Progenitor cell of endocrine pancreas (in vitro differentiated cells): ENCODE data around the gene ZNF574. TPM values are rescaled to one million over a fixed set of nuclear protein-coding genes. Genes with fewer than 3 reads are reported as not detected.
"Not testable (repeated sequence)": the region's sequence is repeated elsewhere in the genome, so short reads cannot be mapped to it uniquely, and the experiment has no call there.

ENCODE experiments used
- DNase-seq: peaks from one replicate; pipeline ENCODE4 v3.0.0; 2021; ENCODE audit warnings: low spot score; ENCODE audit not compliant: unreplicated experiment
- H3K27ac Mint-ChIP-seq: 2 replicates; pipeline ENCODE4 v1.8.0; 2021; ENCODE audit warnings: mild to moderate bottlenecking, moderate library complexity, mixed read lengths
- H3K27me3 Mint-ChIP-seq: 2 replicates; pipeline ENCODE4 v1.8.0; 2021; ENCODE audit warnings: mixed read lengths
- H3K36me3 Mint-ChIP-seq: 2 replicates; pipeline ENCODE4 v1.8.0; 2022; ENCODE audit warnings: mixed read lengths; ENCODE audit not compliant: insufficient read depth
- H3K4me1 Mint-ChIP-seq: 2 replicates; pipeline ENCODE4 v1.8.0; 2021; ENCODE audit warnings: low read depth, mixed read lengths
- H3K4me3 Mint-ChIP-seq: 2 replicates; pipeline ENCODE4 v1.8.0; 2021; ENCODE audit warnings: low read depth, mild to moderate bottlenecking, moderate library complexity, mixed read lengths
- H3K9me3 Mint-ChIP-seq: 2 replicates; pipeline ENCODE4 v1.8.0; 2021; ENCODE audit warnings: low read depth, mixed read lengths
- CTCF ChIP-seq: fragments of 200-600 bp; sonication (generic); IDR thresholded peaks from one replicate; pipeline ENCODE4 v1.5.0; 2021; ENCODE audit warnings: antibody characterized with exemption, mild to moderate bottlenecking; ENCODE audit not compliant: unreplicated experiment
- total RNA-seq: library from RNA; stranded (reverse); gene quantifications from 2 replicates; pipeline ENCODE4 v1.2.1, GENCODE V29; 2021

Gene ZNF574
- total RNA-seq, 1 donor from 2014 or later: 22.5 TPM

GRCh38 chr19:42040031-42040430 lies 35.9 kb upstream of the ZNF574 start:
- no peaks in the 10 kb centered on the region for H3K36me3 Mint-ChIP-seq

DNA sequence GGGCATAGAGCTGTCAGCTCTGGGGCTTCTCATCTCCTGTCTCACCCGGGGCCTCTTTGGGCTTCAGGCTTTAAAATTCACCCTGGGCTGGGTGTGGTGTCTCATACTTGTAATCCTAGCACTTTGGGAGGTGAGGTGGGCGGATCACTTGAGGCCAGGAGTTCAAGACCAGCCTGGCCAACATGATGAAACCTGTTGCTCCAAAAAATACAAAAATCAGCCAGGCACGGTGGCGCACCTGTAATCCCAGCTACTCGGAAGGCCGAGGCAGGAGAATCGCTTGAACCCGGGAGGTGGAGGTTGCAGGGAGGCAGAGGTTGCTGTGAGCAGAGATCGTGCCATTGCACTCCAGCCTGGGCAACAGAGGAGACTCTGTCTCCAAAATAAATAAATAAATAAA lies 35.5 kb upstream of the ZNF574 start:
- not testable (repeated sequence) for H3K27ac Mint-ChIP-seq, H3K9me3 Mint-ChIP-seq, DNase-seq, H3K36me3 Mint-ChIP-seq, H3K27me3 Mint-ChIP-seq, H3K4me1 Mint-ChIP-seq, H3K4me3 Mint-ChIP-seq

More at GRCh38 chr19:42040031-42040430, 35.9 kb upstream of the ZNF574 start:
- no peak for DNase-seq
- Mint-ChIP-seq H3K27ac (no peak overlapping the region), H3K27me3 (no peaks in the 10 kb centered on the region), H3K9me3 (no peaks in the 10 kb centered on the region), H3K4me1 (peaks cover 7% of the 10 kb centered on the region), H3K4me3 (no peak overlapping the region)
- TF ChIP-seq CTCF: no peak

GRCh38 chr19:42042455-42043170 lies 33.4 kb upstream of the ZNF574 start:
- Mint-ChIP-seq H3K9me3 (no peaks in the 10 kb centered on the region), H3K4me1 (peaks cover 7% of the 10 kb centered on the region), H3K27me3 (no peaks in the 10 kb centered on the region), H3K4me3 (no peak overlapping the region), H3K36me3 (no peaks in the 10 kb centered on the region), H3K27ac (no peak overlapping the region)
- no peak for TF ChIP-seq CTCF
- DNase-seq: no peak

GRCh38 chr19:42045575-42045974 lies 30.4 kb upstream of the ZNF574 start:
- no peaks in the 10 kb centered on the region for H3K9me3 Mint-ChIP-seq
- peaks cover 1% of the 10 kb centered on the region for H3K36me3 Mint-ChIP-seq
- no peak overlapping the region for H3K4me3 Mint-ChIP-seq
- TF ChIP-seq CTCF: no peak
- H3K4me1 Mint-ChIP-seq: peaks cover 7% of the 10 kb centered on the region
- no peak for DNase-seq
- no peak overlapping the region for H3K27ac Mint-ChIP-seq
- H3K27me3 Mint-ChIP-seq: no peaks in the 10 kb centered on the region

- H3K36me3 Mint-ChIP-seq: peaks cover 1% of the 10 kb centered on the region
- no peaks in the 10 kb centered on the region for H3K9me3 Mint-ChIP-seq
- no peak overlapping the region for H3K4me3 Mint-ChIP-seq
Observed at GRCh38 chr19:42048992-42049391, 27.0 kb upstream of the ZNF574 start.

More at GRCh38 chr19:42048992-42049391, 27.0 kb upstream of the ZNF574 start:
- DNase-seq: no peak
- no peak for TF ChIP-seq CTCF
- no peak overlapping the region for H3K27ac Mint-ChIP-seq
- H3K27me3 Mint-ChIP-seq: no peaks in the 10 kb centered on the region
- peaks cover 5% of the 10 kb centered on the region for H3K4me1 Mint-ChIP-seq
